Keratinocyte (primary cell): ENCODE data around the gene TBC1D10B. TPM values are rescaled to one million over a fixed set of nuclear protein-coding genes. Genes with fewer than 3 reads are reported as not detected.

Experiments
- DNase-seq: peaks from one replicate; pipeline ENCODE4 v3.0.0-alpha.2; 2011; ENCODE audit warnings: low read depth, missing footprints, low spot score
- FAIRE-seq: peaks from 2 replicates; lab custom pipeline; 2011; peaks lifted over from hg19 to GRCh38; lab: Jason Lieb, UNC
- H2AFZ ChIP-seq: 2 replicates; pipeline ENCODE4 v1.6.0; 2012; ENCODE audit warnings: low read length, control low read depth, inconsistent platforms; ENCODE audit not compliant: control insufficient read depth
- H3K27ac ChIP-seq: 2 replicates; pipeline ENCODE4 v1.5.1; 2011; ENCODE audit warnings: low read length; ENCODE audit not compliant: control insufficient read depth, insufficient read depth
- H3K27me3 ChIP-seq: 3 replicates; pipeline ENCODE4 v1.6.0; 2011; ENCODE audit warnings: low read length; ENCODE audit not compliant: control insufficient read depth, insufficient read depth; ENCODE audit errors: extremely low read depth
- H3K36me3 ChIP-seq, 2 experiments: 2 replicates in 1 of 2; 3 replicates in 1 of 2; pipeline ENCODE4 v1.5.1; 2011; ENCODE audit warnings: low read length in 2 of 2, mild to moderate bottlenecking in 1 of 2; ENCODE audit not compliant: control insufficient read depth in 2 of 2, insufficient read depth in 2 of 2; ENCODE audit errors: extremely low read depth in 1 of 2
- H3K4me1 ChIP-seq: 3 replicates; pipeline ENCODE4 v1.5.1; 2011; ENCODE audit warnings: low read length; ENCODE audit not compliant: control insufficient read depth, insufficient read depth; ENCODE audit errors: extremely low read depth
- H3K4me2 ChIP-seq: 3 replicates; pipeline ENCODE4 v1.6.0; 2011; ENCODE audit warnings: low read depth, low read length; ENCODE audit not compliant: control insufficient read depth, insufficient read depth; ENCODE audit errors: extremely low read depth
- H3K4me3 ChIP-seq, 3 experiments: fragments of 200-600 bp in 1 of 3; sonication (generic) in 1 of 3; 2 replicates in 2 of 3; 3 replicates in 1 of 3; pipeline ENCODE4 v1.5.1; 2011 to 2016; ENCODE audit warnings: low read length in 3 of 3, mild to moderate bottlenecking in 3 of 3, control low read depth in 2 of 3, inconsistent platforms in 1 of 3, low read depth in 1 of 3, mixed read lengths in 1 of 3, mixed run types in 1 of 3, moderate library complexity in 1 of 3; ENCODE audit not compliant: control insufficient read depth in 2 of 3, insufficient read depth in 2 of 3; ENCODE audit errors: extremely low read depth in 1 of 3
- H3K79me2 ChIP-seq: 2 replicates; pipeline ENCODE4 v1.6.0; 2012; ENCODE audit warnings: low read length; ENCODE audit not compliant: control insufficient read depth, insufficient read depth
- H3K9ac ChIP-seq: 3 replicates; pipeline ENCODE4 v1.6.0; 2011; ENCODE audit warnings: low read length; ENCODE audit not compliant: control insufficient read depth, insufficient read depth; ENCODE audit errors: extremely low read depth
- H3K9me1 ChIP-seq: 3 replicates; pipeline ENCODE4 v1.6.0; 2011; ENCODE audit warnings: low read length; ENCODE audit not compliant: control insufficient read depth, insufficient read depth; ENCODE audit errors: extremely low read depth
- H3K9me3 ChIP-seq: 2 replicates; pipeline ENCODE4 v1.5.1; 2012; ENCODE audit warnings: low read depth, low read length; ENCODE audit not compliant: control insufficient read depth
- H4K20me1 ChIP-seq: 3 replicates; pipeline ENCODE4 v1.6.0; 2011; ENCODE audit warnings: low read length; ENCODE audit not compliant: control insufficient read depth, insufficient read depth; ENCODE audit errors: extremely low read depth
- EZH2 ChIP-seq: IDR thresholded peaks from one replicate; pipeline ENCODE4 v1.6.1; 2012; ENCODE audit warnings: inconsistent platforms, mild to moderate bottlenecking, low read length, moderate library complexity
- dilution Hi-C: fragments of 300-500 bp; cut with MboI; formaldehyde crosslinking; loops from one replicate; pipeline ENCODE4 v1.7.0; 2020; ENCODE audit warnings: low sequenced_read_pairs; ENCODE audit not compliant: extremely low pct_ligation_motif_present
- polyA plus RNA-seq, 5 experiments: library from polyadenylated mRNA; depleted of rRNA in 3 of 5; stranded (reverse) in 3 of 5; stranded (forward) in 1 of 5; unstranded in 1 of 5; fragments of >200 nt; gene quantifications; 1 replicate in 1 of 5; 2 replicates in 3 of 5; 3 replicates in 1 of 5; pipeline versions ENCODE4 v1.2.1 to v1.2.3, GENCODE V29; 2011 to 2012; ENCODE audit warnings: missing spikeins in 2 of 5, low read depth in 1 of 5, low replicate concordance in 1 of 5
- TF ChIP-seq, protein P1 (sequence below), 3 experiments: IDR thresholded peaks in 1 of 3; conservative IDR thresholded peaks in 1 of 3; optimal IDR thresholded peaks in 1 of 3; 2 replicates in 2 of 3; 3 replicates in 1 of 3; pipeline versions ENCODE3 to v1.5.1; 2011; ENCODE audit warnings: low read length in 3 of 3, mild to moderate bottlenecking in 3 of 3, moderate library complexity in 2 of 3, control low read depth in 1 of 3, inconsistent platforms in 1 of 3; ENCODE audit not compliant: insufficient read depth in 2 of 3; ENCODE audit errors: extremely low read depth in 1 of 3

Gene TBC1D10B
- polyA plus RNA-seq, 1 donor (not counting 4 experiments of a cell fraction or from before 2014, with no cell fraction given) = 8.6 TPM

DNA sequence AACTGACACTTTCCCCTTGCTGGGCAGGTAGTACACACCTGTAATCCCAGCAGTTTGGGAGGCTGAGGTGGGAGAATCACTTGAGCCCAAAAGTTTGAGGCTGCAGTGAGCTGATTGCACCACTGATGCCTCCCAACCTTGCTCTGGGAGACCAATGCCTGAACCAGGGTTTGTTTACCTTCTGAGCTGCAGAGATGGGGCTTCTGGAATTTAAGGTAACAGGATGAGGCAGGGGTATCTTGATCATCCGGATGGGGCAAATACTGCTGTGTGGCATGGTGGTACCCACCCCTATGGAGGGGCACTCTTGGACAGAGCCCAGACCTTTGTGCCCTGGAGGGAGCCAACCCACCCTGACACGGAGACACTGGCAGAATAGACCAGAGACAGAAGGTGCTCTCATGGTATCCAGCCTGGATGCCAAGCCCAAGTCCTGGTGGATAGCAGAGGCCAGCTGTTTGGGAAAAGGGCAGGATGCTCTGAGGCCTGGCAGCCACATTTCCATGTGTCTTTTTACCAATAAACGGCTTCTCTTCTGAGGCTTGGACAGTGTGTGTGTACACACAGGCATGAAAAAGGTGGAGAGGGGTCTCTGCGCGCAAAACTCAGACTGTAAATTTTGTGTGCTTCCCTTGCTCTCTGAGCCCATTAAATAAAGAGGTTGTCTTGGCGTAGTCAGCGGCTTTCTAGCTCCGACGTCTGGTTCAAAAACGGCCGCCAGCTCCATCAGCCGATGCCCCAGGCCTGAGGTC, 29.3 kb upstream of the TBC1D10B start:
- Histone ChIP-seq H4K20me1 (no peaks in the 10 kb centered on the region), H3K9me3 (no peaks in the 10 kb centered on the region), H3K4me3 (peak overlapping the region; percentile 44 to 83 (median 79)), H3K9me1 (no peaks in the 10 kb centered on the region), H3K36me3 (peaks cover 0 to 3% of the 10 kb centered on the region in 2 experiments), H3K4me2 (peak overlapping the region; percentile 91), H3K27ac (peak overlapping the region; percentile 71), H2AFZ (peak overlapping the region; percentile 92), H3K79me2 (peaks cover 4% of the 10 kb centered on the region), H3K27me3 (no peaks in the 10 kb centered on the region), H3K4me1 (peaks cover 12% of the 10 kb centered on the region), H3K9ac (peak overlapping the region; percentile 82)
- FAIRE-seq (no peak), DNase-seq (no peak)
- dilution Hi-C loops = no loop called here
- TF ChIP-seq EZH2 = no peak
- TF ChIP-seq, protein P1, sequence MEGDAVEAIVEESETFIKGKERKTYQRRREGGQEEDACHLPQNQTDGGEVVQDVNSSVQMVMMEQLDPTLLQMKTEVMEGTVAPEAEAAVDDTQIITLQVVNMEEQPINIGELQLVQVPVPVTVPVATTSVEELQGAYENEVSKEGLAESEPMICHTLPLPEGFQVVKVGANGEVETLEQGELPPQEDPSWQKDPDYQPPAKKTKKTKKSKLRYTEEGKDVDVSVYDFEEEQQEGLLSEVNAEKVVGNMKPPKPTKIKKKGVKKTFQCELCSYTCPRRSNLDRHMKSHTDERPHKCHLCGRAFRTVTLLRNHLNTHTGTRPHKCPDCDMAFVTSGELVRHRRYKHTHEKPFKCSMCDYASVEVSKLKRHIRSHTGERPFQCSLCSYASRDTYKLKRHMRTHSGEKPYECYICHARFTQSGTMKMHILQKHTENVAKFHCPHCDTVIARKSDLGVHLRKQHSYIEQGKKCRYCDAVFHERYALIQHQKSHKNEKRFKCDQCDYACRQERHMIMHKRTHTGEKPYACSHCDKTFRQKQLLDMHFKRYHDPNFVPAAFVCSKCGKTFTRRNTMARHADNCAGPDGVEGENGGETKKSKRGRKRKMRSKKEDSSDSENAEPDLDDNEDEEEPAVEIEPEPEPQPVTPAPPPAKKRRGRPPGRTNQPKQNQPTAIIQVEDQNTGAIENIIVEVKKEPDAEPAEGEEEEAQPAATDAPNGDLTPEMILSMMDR (optimal IDR thresholded peaks at IDR 0.05 in 1 of 3, IDR thresholded peaks at IDR 0.05 in 1 of 3, conservative IDR thresholded peaks at IDR 0.05 in 1 of 3; ENCODE audit: extremely low read depth in 1 of 3, insufficient read depth in 2 of 3, low read length in 3 of 3) = no peak

DNA sequence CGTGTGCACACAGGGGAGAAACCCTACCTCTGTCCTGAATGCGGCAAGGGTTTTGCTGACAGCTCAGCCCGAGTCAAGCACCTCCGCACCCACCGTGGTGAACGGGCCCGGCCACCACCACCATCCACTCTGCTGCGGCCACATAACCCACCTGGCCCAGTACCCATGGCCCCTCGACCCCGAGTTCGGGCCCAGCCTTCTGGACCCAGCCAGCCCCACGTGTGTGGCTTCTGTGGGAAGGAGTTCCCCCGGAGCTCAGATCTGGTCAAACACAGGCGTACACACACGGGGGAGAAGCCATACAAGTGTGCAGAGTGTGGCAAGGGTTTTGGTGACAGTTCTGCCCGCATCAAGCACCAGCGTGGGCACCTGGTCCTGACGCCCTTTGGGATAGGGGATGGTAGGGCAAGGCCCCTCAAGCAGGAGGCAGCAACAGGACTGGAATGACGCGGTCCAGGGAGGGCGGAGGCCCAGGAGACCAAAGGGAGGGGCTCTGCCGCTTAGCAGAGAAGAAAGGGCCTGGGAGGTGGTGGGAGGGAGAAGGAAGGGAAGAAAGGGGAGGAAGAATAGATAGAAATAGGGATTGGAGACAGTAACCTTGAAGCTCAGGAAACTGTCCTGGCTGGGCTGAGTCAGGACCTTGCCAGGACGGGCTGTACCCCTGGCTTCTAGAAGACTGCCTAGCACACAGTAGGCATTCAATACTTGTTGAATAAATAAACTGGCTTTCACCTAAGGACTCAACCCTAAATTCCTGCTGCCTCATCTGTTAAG, 28.6 kb upstream of the TBC1D10B start:
- Histone ChIP-seq H3K27ac (no peak overlapping the region), H3K4me3 (no peak overlapping the region), H3K36me3 (peaks cover 0 to 3% of the 10 kb centered on the region in 2 experiments), H3K79me2 (peaks cover 4% of the 10 kb centered on the region), H3K4me2 (no peak overlapping the region), H3K9me1 (no peaks in the 10 kb centered on the region), H3K9me3 (no peaks in the 10 kb centered on the region), H4K20me1 (no peaks in the 10 kb centered on the region), H3K27me3 (no peaks in the 10 kb centered on the region), H3K9ac (no peak overlapping the region), H2AFZ (no peak overlapping the region), H3K4me1 (peaks cover 12% of the 10 kb centered on the region)
- dilution Hi-C loops = no loop called here
- TF ChIP-seq, protein P1 (optimal IDR thresholded peaks at IDR 0.05 in 1 of 3, IDR thresholded peaks at IDR 0.05 in 1 of 3, conservative IDR thresholded peaks at IDR 0.05 in 1 of 3; ENCODE audit: extremely low read depth in 1 of 3, insufficient read depth in 2 of 3, low read length in 3 of 3) = no peak
- TF ChIP-seq EZH2 = no peak
- no peak for FAIRE-seq
- DNase-seq = no peak
